Naive thymus-derived CD4-positive, alpha-beta T cell (primary cell): ENCODE measurements around the gene SORCS2. TPM values are rescaled to one million over a fixed set of nuclear protein-coding genes. Genes with fewer than 3 reads are reported as not detected.

Experiments
- ATAC-seq: fragments of 150-1000 bp; cut with Tn5 transposase; 2 replicates; pipeline ENCODE4 v1.10.0; 2021; ENCODE audit warnings: mild to moderate bottlenecking, moderate library complexity
- CTCF ChIA-PET: fragments of 350-600 bp; sonication (Branson Sonifier 250); formaldehyde crosslinking; loops from one replicate; lab custom pipeline; 2021; ENCODE audit warnings: antibody characterized with exemption; lab: Charles Lee
- POLR2A ChIA-PET: fragments of 350-600 bp; sonication (Branson Sonifier 250); formaldehyde crosslinking; loops from one replicate; lab custom pipeline; 2021; ENCODE audit warnings: antibody characterized with exemption, inconsistent platforms; lab: Charles Lee
- DNase-seq, 9 donors: peaks; one replicate each; pipeline versions ENCODE4 v3.0.0 to v3.0.0-alpha.2; 2020 to 2022; ENCODE audit warnings: mixed read lengths in 1 of 9
- H3K27ac ChIP-seq: one replicate; pipeline ENCODE4 v1.7.0; 2013; ENCODE audit warnings: mild to moderate bottlenecking, low read depth, low read length, moderate library complexity
- H3K27me3 ChIP-seq, 2 donors: one replicate each; pipeline ENCODE4 v1.7.0; 2013; ENCODE audit warnings: low read length in 2 of 2, mild to moderate bottlenecking in 2 of 2, moderate library complexity in 2 of 2; ENCODE audit not compliant: control insufficient read depth in 2 of 2, insufficient read depth in 2 of 2
- H3K36me3 ChIP-seq, 3 experiments: 1 replicate in 2 of 3; 2 replicates in 1 of 3; pipeline ENCODE4 v1.7.0; 2013; ENCODE audit warnings: low read length in 3 of 3, mild to moderate bottlenecking in 3 of 3, moderate library complexity in 1 of 3; ENCODE audit not compliant: insufficient read depth in 3 of 3, control insufficient read depth in 2 of 3
- H3K4me1 ChIP-seq, 2 donors: one replicate each; pipeline ENCODE4 v1.7.0; 2013; ENCODE audit warnings: low read length in 2 of 2, mild to moderate bottlenecking in 2 of 2, moderate library complexity in 1 of 2; ENCODE audit not compliant: control insufficient read depth in 2 of 2, insufficient read depth in 2 of 2
- H3K4me3 ChIP-seq: 2 replicates; pipeline ENCODE4 v1.7.0; 2013; ENCODE audit warnings: mild to moderate bottlenecking, low read length
- H3K9me3 ChIP-seq, 3 experiments: 1 replicate in 2 of 3; 2 replicates in 1 of 3; pipeline ENCODE4 v1.7.0; 2013; ENCODE audit warnings: low read length in 3 of 3; ENCODE audit not compliant: control insufficient read depth in 2 of 3
- H3K27ac Mint-ChIP-seq, 9 donors: one replicate each; pipeline ENCODE4 v1.8.0; 2020 to 2022; ENCODE audit warnings: mixed read lengths in 9 of 9, mild to moderate bottlenecking in 8 of 9, moderate library complexity in 5 of 9, inconsistent platforms in 2 of 9
- H3K27me3 Mint-ChIP-seq, 5 donors: one replicate each; pipeline ENCODE4 v1.8.0; 2021 to 2022; ENCODE audit warnings: mixed read lengths in 5 of 5, mild to moderate bottlenecking in 1 of 5
- H3K36me3 Mint-ChIP-seq, 5 donors: one replicate each; pipeline ENCODE4 v1.8.0; 2020 to 2022; ENCODE audit warnings: mixed read lengths in 5 of 5, mild to moderate bottlenecking in 3 of 5, inconsistent platforms in 1 of 5
- H3K4me1 Mint-ChIP-seq, 7 donors: one replicate each; pipeline ENCODE4 v1.8.0; 2020 to 2022; ENCODE audit warnings: mixed read lengths in 7 of 7, mild to moderate bottlenecking in 3 of 7, inconsistent platforms in 1 of 7
- H3K4me3 Mint-ChIP-seq, 10 donors: one replicate each; pipeline ENCODE4 v1.8.0; 2020 to 2022; ENCODE audit warnings: mild to moderate bottlenecking in 10 of 10, mixed read lengths in 10 of 10, moderate library complexity in 6 of 10, inconsistent platforms in 2 of 10
- H3K9me3 Mint-ChIP-seq, 11 donors: one replicate each; pipeline ENCODE4 v1.8.0; 2020 to 2022; ENCODE audit warnings: mixed read lengths in 11 of 11, mild to moderate bottlenecking in 4 of 11, inconsistent platforms in 1 of 11, moderate library complexity in 1 of 11
- intact Hi-C, 2 donors: fragments of 100-400 bp; cut with micrococcal nuclease; formaldehyde crosslinking; loops; one replicate each; pipeline ENCODE4 v1.15.1; 2023
- polyA plus RNA-seq, 2 donors: library from polyadenylated mRNA; unstranded; fragments of 300-500 nt; fragmentation: Illumina TruSeq; gene quantifications; one replicate each; pipeline ENCODE4 v1.2.3, GENCODE V29; 2021
- total RNA-seq, 6 experiments: library from RNA in 5 of 6; stranded (reverse) in 5 of 6; gene quantifications; 1 replicate in 5 of 6; 2 replicates in 1 of 6; pipeline ENCODE4 v1.2.3 and lab custom pipeline; 2021 to 2026

The SORCS2 gene
- total and polyA plus RNA-seq, 7 experiments from 2014 or later = 0.10 TPM; not detected in 6

DNA sequence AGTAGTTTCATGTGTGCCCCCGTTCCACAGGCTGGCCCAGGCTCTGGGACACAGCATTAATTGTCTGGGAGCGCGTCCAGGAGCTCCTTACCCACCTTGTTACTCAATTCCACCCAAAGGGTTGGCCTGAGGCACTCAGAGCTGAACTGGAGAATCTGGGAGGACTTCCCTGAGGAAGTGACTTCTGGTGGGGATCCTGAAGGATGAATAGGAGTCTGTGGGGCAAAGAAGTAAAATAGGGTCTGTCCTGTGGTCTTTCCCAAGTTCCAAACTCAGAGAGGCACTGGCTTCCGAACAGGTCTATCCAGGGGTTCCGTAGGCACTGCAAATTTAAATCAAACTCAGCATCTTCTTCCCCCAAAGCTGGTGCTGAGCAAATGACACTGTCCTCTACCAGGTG, 543.1 kb downstream of the SORCS2 start:
- ChIA-PET CTCF (no interaction called here), POLR2A (no interaction called here)
- Mint-ChIP-seq H3K36me3 (no peaks in the 10 kb centered on the region), H3K4me1 (peaks cover 0 to 7% (median 0%) of the 10 kb centered on the region in 7 donors), H3K27ac (peak overlapping the region in 2 of 9 donors; percentile 59 to 72), H3K9me3 (peaks cover 0 to 1% (median 0%) of the 10 kb centered on the region in 11 donors), H3K4me3 (no peak overlapping the region), H3K27me3 (peaks cover 0 to 3% (median 0%) of the 10 kb centered on the region in 5 donors)
- DNase-seq (no peak), ATAC-seq (no peak)
- intact Hi-C loops = no loop called here
- Histone ChIP-seq H3K4me1 (no peaks in the 10 kb centered on the region), H3K4me3 (no peak overlapping the region), H3K27ac (no peak overlapping the region), H3K9me3 (no peaks in the 10 kb centered on the region), H3K27me3 (no peaks in the 10 kb centered on the region), H3K36me3 (no peaks in the 10 kb centered on the region)

DNA sequence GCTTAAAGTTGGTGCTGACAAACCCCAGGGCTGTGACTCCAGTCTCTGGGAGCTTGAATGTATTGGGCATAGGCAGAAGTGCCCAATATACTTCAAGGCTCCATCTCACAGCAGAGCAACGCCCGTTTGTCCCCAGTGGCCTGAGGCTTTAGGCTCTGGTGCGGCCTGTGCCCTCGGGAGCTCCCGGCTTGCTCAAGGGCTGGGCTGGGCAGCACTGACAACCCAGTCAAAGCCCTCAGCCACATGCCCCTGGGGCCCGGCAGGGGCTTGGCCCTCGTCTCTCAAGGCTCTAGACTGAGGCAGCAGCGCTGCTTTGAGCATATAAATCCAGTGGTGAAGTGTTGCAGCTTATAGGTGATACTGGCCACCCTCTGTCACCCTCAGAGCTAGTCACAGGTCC, 543.6 kb downstream of the SORCS2 start:
- no peak for DNase-seq
- Histone ChIP-seq H3K4me3 (no peak overlapping the region), H3K27me3 (no peaks in the 10 kb centered on the region), H3K4me1 (no peaks in the 10 kb centered on the region), H3K9me3 (no peaks in the 10 kb centered on the region), H3K36me3 (no peaks in the 10 kb centered on the region), H3K27ac (no peak overlapping the region)
- Mint-ChIP-seq H3K36me3 (no peaks in the 10 kb centered on the region), H3K9me3 (peaks cover 0 to 1% (median 0%) of the 10 kb centered on the region in 11 donors), H3K27ac (peak overlapping the region in 1 of 9 donors; percentile 36), H3K4me1 (peaks cover 0 to 7% (median 0%) of the 10 kb centered on the region in 7 donors), H3K4me3 (no peak overlapping the region), H3K27me3 (peaks cover 0 to under 1% (median 0%) of the 10 kb centered on the region in 5 donors)
- CTCF ChIA-PET = no interaction called here
- POLR2A ChIA-PET = no interaction called here
- no peak for ATAC-seq
- intact Hi-C loops = no loop called here

DNA sequence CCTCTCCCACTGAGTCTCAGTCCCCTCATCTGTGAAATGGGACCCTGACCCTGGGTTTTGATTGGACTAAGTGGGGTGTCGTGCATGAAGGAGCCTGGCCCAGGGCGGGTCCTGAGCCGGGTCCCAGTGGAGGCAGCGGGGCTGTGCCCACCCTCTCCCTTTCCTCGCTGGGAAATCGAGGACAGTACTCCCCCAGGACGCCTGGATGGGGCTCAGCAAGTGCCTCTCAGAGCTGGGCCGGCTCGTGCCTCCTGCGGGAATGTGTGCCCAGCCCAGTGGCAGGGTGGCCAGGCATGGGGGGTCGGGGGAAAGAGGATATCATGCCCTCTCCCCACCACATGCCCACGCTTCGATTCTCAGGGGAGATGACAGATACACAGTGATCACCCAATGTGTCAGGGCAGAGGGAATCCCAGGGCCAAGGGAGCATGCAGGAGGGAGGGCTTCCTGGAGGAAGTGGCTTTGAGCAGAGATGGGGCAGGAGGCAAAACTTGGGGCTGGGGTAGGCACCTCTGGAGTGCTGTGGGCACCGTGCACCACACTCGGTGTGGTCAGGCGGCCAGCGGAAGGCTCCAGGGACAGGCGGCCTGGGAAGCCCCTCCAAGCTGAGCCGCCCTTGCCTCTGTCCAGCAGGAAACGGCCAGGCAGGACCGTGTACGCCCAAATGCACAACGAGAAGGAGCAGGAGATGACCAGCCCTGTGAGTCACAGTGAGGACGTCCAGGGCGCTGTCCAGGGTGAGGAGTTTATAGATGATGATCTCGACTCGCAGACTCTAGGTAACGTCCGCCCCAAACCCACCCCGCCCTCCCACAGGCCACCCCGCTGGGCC, 544.3 kb downstream of the SORCS2 start:
- ATAC-seq (no peak), DNase-seq (no peak)
- Mint-ChIP-seq H3K36me3 (no peaks in the 10 kb centered on the region), H3K4me1 (peaks cover 0 to 3% (median 0%) of the 10 kb centered on the region in 7 donors), H3K4me3 (no peak overlapping the region), H3K9me3 (no peaks in the 10 kb centered on the region), H3K27ac (no peak overlapping the region), H3K27me3 (no peaks in the 10 kb centered on the region)
- ChIA-PET CTCF (no interaction called here), POLR2A (no interaction called here)
- Histone ChIP-seq H3K4me1 (no peaks in the 10 kb centered on the region), H3K27ac (no peak overlapping the region), H3K9me3 (no peaks in the 10 kb centered on the region), H3K36me3 (no peaks in the 10 kb centered on the region), H3K27me3 (no peaks in the 10 kb centered on the region), H3K4me3 (no peak overlapping the region)
- intact Hi-C loops = no loop called here

DNA sequence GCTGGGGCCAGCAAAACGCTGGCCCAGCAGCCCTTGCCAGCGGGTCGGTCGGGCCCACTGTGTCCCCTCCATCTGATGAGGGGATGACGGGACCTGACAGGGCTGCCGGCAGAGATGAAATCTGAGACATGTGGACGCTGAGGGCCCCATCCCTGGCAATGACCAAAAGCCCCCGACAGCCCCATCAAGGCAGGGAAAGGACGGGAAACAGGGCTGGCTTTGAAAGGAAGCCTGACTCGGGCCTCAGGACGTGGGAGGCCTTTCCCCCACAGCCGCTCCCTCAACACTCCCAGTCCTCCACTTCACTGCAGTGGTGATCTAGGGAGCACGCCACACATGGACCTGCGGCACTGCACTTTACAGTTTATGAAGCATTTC, 544.9 kb downstream of the SORCS2 start:
- H3K4me3 ChIP-seq = no peak overlapping the region
- H3K27ac ChIP-seq = no peak overlapping the region
- no peaks in the 10 kb centered on the region for H3K27me3 Mint-ChIP-seq
- DNase-seq (no peak), ATAC-seq (no peak)
- intact Hi-C loops = no loop called here
- CTCF ChIA-PET = no interaction called here
- H3K27me3 ChIP-seq = no peaks in the 10 kb centered on the region
- no peaks in the 10 kb centered on the region for H3K4me1 ChIP-seq
- H3K9me3 Mint-ChIP-seq = no peaks in the 10 kb centered on the region
- H3K4me1 Mint-ChIP-seq = no peaks in the 10 kb centered on the region
- H3K4me3 Mint-ChIP-seq = no peak overlapping the region
- H3K36me3 Mint-ChIP-seq = no peaks in the 10 kb centered on the region
- POLR2A ChIA-PET = interaction anchor here (0.6 kb wide), 1 partner anchor 37 kb away, joined by 3 read pairs; no protein-coding TSS in a partner anchor
- no peaks in the 10 kb centered on the region for H3K9me3 ChIP-seq
- H3K36me3 ChIP-seq = no peaks in the 10 kb centered on the region
- H3K27ac Mint-ChIP-seq = no peak overlapping the region

DNA sequence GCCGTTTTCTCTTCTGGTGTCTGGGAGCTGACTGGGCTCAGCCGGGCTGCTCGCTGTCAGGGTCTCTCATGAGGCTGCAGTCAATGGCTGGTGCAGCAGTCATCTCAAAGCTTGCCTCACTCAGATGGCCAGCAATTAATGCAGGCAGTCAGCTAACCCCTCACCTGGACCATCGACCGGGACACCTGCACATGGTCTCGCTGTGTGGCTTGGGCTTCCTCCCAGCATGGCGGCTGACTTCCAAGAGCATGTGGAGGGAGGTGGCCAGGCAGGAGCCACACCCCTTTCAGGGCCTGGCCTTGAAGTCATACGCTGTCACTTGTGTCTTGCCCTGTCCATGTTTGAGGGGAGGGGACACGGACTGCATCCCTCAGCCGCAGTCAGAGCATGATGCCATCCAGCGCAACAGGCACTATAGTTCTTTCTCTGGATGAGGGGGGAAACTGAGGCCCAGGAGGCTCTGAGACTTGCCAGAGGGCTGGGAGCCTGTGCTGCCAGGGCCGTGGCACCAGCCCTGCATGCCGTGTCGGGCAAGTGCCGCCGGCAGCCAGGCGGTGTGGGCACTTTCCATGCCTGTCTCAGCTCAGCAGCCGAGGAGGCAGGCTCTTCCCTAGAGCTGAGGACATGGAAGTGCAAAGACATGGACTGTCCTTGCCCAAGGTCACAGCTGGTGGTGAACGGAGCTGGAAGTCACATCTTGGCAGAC, 545.6 kb downstream of the SORCS2 start:
- Histone ChIP-seq H3K4me3 (no peak overlapping the region), H3K9me3 (no peaks in the 10 kb centered on the region), H3K27ac (no peak overlapping the region), H3K4me1 (no peaks in the 10 kb centered on the region), H3K36me3 (no peaks in the 10 kb centered on the region), H3K27me3 (no peaks in the 10 kb centered on the region)
- H3K4me1 Mint-ChIP-seq = peaks cover 0 to 2% (median 0%) of the 10 kb centered on the region in 7 donors
- H3K4me3 Mint-ChIP-seq = no peak overlapping the region
- no peaks in the 10 kb centered on the region for H3K27me3 Mint-ChIP-seq
- no peaks in the 10 kb centered on the region for H3K9me3 Mint-ChIP-seq
- no peak overlapping the region for H3K27ac Mint-ChIP-seq
- no peaks in the 10 kb centered on the region for H3K36me3 Mint-ChIP-seq
- ATAC-seq (no peak), DNase-seq (no peak)
- intact Hi-C loops = no loop called here
- ChIA-PET POLR2A (interaction anchor here (0.6 to 0.7 kb wide), 2 partner anchors 37 to 742 kb away, joined by 3 read pairs; no protein-coding TSS in a partner anchor), CTCF (no interaction called here)

- Mint-ChIP-seq H3K4me1 (peaks cover 0 to 9% (median 0%) of the 10 kb centered on the region in 7 donors), H3K27ac (peak overlapping the region in 1 of 9 donors; percentile 43), H3K36me3 (no peaks in the 10 kb centered on the region), H3K9me3 (no peaks in the 10 kb centered on the region), H3K4me3 (no peak overlapping the region), H3K27me3 (no peaks in the 10 kb centered on the region)
- Histone ChIP-seq H3K27ac (no peak overlapping the region), H3K9me3 (no peaks in the 10 kb centered on the region), H3K27me3 (no peaks in the 10 kb centered on the region), H3K36me3 (no peaks in the 10 kb centered on the region), H3K4me3 (no peak overlapping the region), H3K4me1 (no peaks in the 10 kb centered on the region)
- ATAC-seq = peak; percentile 26
- DNase-seq = peak in 1 of 9 donors; percentile 29
- ChIA-PET POLR2A (interaction anchor here (0.7 kb wide), 1 partner anchor 743 kb away, joined by 3 read pairs; no protein-coding TSS in a partner anchor), CTCF (no interaction called here)
- intact Hi-C loops = no loop called here
These were observed 546.2 kb downstream of the SORCS2 start for GRCh38 chr4:7738458-7739076.
